ENCODE measurements around the gene ANGEL2. TPM values are rescaled to one million over a fixed set of nuclear protein-coding genes. Genes with fewer than 3 reads are reported as not detected.
A peak's percentile ranks its signal among the peaks of the same experiment; 100 is the strongest.

Gene ANGEL2
- polyA plus RNA-seq, 4 donors: 30.1 to 49.8 (median 38.3) TPM

DNA sequence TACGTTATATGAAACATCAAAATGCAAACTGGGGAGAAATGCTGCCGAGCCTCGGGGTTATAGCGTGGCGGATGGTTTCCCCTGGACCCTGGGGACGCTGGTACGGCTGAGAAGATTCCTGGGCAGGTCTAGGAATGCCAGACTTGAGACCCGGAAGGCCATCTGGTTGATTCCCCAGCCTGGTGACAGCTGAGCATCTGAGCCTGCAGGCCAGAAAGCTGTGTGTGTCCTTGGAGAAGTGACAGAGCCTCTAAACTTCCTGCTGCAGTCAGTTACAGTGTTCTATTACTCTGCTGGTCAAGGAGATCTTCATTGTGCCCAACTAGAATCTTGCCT is 63.1 kb downstream of the ANGEL2 start:
- no peak for DNase-seq (ENCODE audit: low read depth in 4 of 4, low spot score in 3 of 4)

DNA sequence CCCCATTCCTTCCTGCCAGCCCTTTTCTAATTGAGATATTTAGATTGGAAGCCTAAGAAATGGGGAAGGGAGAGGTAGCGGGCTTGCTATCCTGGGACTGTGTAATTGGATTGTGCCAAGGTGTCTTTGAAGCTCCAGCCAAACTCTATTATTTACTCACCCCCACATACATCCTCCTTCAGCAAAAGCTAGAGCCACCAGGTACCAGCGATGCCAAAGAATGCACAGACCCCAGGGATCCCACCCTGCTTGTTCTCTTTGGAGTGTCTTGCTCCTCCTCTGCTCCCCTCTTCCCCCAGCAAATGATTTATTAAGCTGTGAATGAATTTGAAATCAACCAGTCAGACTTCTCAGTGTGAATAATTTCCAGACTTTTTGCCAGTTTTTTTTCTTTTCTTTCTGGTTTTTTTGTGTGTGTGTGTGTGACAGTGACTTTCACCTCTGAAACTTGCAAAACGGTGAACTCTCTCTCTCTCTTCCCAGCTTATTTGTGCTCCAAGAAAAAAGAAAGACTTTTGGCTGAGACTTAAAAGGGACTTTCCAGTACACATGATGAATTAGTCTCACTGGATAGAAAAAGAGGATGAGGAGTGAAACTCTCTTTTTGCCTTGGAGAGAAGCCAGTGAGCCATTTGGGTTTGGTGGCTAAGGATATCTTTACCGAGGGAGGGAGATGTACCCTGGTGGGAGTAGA is 63.6 kb downstream of the ANGEL2 start:
- DNase-seq (ENCODE audit: low read depth in 4 of 4, low spot score in 3 of 4): no peak

DNA sequence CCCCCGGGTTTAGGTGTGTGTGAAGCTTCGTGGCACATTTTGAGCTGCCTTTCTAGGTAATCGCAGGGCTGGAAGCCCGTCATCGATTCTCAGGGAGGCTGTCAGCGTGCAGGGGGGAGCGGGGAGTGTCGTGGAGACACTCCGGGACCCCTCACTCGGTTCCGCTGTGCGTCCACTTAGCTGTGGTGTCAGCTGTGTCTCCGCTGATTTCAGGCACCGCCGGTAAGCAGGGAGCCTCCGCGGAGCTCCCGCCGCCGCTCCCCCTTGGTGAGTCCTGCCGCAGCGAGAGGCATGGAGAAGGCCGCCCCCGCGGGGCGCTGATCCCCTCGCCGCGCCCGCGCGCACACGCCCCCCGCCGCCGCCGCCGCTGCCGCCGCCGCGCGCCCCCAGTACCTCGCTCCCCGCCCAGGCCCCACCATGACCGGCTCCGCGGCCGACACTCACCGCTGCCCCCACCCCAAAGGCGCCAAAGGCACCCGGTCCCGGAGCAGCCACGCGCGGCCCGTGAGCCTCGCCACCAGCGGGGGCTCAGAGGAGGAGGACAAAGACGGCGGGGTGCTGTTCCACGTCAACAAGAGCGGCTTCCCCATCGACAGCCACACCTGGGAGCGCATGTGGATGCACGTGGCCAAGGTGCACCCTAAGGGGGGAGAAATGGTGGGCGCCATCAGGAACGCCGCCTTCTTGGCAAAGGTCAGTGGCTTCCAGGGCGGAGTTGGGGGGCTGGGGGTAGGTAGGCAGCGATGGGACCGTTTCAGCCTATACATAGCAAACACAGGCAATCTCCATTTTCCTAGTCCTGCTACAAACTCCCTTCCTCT is 64.3 kb downstream of the ANGEL2 start:
- no peak for DNase-seq (ENCODE audit: low read depth in 4 of 4, low spot score in 3 of 4)

DNA sequence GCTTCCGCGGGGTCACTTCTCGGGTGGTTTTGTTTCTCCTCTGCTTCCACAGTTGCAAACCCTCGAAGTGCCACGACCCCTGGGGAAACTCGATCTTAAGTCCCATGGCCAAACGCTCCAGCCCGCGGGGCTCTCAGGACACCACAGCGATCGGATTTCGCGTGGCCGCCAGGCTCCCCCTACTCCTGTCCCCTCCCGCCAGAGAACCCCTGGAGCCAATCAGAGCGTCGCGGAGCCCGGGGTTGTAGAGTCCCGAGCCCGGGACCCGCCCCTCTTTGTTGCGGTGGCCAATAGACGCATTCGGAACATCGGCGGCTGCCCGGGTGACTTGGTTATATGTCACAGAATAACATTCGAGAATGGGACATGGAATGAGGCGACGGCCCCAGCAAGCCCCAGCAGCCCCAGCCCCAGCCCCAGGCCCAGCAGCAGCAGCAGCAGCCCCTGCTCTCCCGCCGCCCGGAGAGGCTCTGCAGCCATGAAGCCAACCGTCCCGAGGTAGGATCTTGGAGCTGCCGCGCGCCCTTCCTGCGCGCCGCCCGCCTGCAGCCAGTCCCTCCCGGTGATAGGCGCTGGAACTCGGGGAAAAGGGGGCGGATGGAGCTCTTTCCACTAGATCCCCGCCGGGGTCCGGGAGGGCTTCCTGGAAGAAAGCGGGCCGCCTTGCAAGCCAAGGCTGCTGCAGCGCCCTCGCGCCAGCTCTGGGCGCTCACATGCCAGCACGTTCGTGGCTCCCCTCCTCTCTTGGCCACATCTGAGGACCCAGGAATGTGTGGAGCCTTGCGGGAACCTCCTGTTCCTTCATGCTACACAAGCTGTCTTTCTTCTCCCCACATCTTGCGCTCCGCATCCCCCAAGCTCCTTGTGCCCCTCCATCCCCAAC is 65.2 kb downstream of the ANGEL2 start, which contains the start of gene VASH2:
TSS of gene VASH2 (plus strand) at position 299 of the 883 bp plus-strand sequence. CDS start 1,002 bp downstream, outside the sequence.
- DNase-seq (ENCODE audit: low read depth in 4 of 4, low spot score in 3 of 4): peak; percentile 78 to 92 (median 82)

DNA sequence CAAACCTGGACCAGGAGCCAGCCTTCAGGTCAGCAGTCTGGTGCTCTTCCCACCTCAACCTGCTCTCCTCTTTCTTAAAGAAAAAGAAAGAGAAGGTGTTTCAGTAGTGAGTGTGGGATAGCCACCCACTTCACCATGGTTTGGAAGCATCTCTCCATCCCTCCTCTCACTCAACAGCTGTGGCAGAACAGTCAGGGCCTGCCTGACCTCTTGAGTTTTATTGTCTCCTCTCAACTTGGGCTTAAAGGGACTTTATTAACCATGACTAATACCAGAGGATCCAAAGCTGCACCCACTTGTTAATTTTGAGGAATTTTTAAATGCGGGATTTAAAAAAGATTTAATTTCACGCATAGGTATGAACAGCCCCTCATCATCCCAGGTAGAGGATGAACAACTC is 65.9 kb downstream of the ANGEL2 start:
- no peak for DNase-seq (ENCODE audit: low read depth in 4 of 4, low spot score in 3 of 4)

DNA sequence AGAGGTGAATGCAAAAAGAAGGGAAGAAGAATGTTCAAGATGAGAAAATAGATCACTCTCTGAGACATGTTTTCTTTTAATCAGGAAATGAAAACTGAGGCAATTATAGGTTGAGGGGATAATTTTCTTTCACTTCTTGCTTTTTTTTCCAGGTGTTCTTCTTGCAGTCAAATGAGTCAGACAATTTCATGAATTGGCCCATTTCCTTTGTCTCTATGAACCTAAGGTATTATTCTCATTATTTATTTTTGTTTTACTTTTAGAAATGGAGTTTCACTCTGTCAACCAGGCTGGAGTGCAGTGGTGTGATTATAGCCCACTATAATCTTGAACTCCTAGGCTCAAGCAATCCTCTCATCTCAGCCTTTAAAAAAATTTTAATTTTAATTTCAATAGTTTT is 68.8 kb downstream of the ANGEL2 start:
- no peak for DNase-seq (ENCODE audit: low read depth in 4 of 4, low spot score in 3 of 4)

DNA sequence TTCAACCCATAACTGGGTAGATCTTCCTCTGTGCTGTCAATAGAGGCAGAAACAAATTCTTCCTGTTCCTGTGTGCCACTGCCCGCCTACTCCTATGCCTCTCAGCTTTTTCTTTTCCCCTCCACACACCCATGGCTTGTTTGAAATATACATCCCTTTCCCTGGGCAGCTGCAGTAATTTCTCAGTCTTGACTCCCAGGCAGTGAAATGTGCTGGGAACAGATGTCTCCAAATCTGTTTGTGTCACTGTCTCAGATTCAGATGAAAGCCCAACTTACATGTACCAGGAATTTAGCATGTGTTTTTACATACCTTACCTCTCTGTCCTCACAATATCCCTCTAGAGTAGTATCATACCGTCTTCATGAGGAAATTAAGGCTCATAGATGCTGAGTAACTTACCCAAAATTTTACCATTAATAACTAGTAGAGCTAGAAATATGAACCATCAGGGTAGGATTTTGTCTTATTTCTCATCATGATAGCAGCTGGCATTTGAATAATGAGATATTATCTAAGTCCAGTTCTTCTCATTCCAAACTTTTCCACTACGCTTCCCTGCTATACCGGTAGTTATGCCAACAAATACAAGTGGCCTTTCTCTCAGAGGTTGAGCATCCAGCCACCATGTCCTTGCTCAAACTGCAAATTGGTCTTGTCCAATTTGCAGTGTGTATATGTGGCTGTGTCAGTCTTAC is 70.1 kb downstream of the ANGEL2 start:
- DNase-seq (ENCODE audit: low read depth in 4 of 4, low spot score in 3 of 4): no peak

DNA sequence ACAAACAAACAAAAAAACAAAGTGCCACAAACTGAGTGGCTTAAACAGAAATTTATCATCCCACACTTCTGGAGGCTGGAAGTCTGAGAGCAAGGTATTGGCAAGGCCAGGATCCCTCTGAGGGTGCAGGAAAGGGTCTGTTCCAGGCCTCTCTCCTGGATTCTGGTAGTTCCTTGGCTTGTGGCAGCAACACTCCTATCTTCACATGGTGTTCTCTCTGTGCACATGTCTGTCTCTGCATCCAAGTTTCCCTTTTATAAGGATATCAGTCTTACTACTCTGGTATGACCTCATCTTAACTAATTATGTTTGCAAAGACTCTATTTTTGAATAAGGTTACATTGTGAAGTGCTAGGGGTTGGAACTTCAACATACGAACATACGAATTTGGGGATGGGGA is 70.6 kb downstream of the ANGEL2 start:
- DNase-seq (ENCODE audit: low read depth in 4 of 4, low spot score in 3 of 4): no peak

DNA sequence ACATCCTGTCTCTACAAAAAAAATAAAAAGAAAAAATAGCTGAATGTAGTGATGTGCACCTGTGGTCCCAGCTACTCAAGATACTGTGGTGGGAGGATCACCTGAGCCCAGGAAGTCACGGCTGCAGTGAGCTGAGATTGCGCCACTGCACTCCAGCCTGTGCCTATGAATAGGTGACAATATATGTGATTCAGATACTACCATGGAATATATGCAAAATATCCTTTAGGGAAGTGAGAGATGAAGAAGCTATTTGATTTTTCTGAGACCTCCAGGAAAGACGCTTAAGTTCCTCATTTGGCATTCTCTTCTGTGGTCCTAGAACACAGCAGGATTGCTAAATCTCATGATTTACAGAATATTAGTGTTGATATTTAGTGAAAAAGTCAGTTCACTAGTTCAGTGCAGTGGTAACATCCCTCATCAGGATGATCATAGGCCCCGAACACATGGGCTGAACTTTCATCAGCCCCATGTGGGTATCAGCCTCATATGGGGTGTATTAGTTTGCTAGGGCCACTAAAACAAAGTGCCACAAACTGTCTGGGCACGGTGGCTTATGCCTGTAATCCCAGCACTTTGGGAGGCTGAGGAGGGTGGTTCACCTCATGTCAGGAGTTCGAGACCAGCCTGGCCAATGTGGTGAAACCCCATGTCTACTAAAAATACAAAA is 71.3 kb downstream of the ANGEL2 start:
- no peak for DNase-seq (ENCODE audit: low read depth in 4 of 4, low spot score in 3 of 4)

DNA sequence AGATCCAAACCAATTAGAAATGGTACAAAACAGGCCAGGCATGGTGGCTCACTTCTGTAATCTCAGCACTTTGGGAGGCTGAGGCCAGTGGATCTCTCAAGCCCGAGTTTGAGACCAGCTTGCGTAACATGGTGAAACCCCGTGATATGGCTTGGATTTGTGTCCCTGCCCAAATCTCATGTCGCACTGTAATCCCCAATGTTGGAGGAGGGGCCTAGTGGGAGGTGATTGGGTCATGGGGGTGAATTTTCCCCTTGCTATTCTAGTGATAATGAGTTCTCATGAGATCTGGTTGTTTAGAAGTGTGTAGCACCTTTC is 72.3 kb downstream of the ANGEL2 start:
- DNase-seq (ENCODE audit: low read depth in 4 of 4, low spot score in 3 of 4): no peak

DNA sequence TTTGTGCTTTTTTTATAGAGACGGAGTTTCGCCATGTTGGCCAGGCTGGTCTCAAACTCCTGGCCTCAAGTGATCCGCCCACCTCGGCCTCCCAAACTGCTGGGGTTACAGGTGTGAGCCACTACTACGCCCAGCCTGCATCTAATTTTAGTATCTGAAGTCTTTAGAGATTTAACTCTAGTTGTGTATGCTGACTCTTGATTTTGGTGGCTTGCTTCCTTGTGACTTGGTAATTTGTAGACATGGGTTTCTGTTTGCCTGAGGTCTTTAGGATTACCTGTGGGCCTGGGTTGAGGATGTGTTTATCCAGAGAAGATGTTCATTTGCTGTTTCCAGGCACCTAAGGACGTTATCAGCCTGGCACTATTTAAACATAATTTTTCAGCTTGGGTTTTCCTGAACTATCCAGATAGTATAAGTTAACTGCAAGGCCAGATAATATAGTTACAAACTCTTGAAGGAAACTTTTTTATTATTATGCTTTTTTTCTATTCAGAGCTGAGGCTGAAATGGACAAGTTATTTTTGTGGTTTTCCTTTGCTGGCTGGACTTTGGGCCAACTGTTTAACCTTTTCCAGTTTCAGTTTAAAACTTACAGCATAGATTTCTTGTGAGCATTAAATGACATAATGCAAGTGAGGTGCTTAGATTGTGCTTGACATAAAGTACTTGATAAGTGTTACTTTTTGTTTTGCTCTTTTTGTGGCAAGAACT is 72.8 kb downstream of the ANGEL2 start:
- no peak for DNase-seq (ENCODE audit: low read depth in 4 of 4, low spot score in 3 of 4)

Other genes starting within 250 kb of the ANGEL2 start
- 10 to 100 TPM; 41.2 to 53.3 (median 43.9) TPM for gene NSL1, start 224.1 kb downstream of the ANGEL2 start, polyA plus RNA-seq (ENCODE audit: insufficient read length in 4 of 4)
- gene TATDN3, start 224.0 kb downstream of the ANGEL2 start, polyA plus RNA-seq (ENCODE audit: insufficient read length in 4 of 4): 10 to 100 TPM; 13.0 to 21.1 (median 19.8) TPM
- 1 to 10 TPM in 1 of 4 donors, under 1 TPM in 2, not detected in 1; 0.36 to 1.6 (median 0.55) TPM for gene SPATA45, start 168.2 kb downstream of the ANGEL2 start, polyA plus RNA-seq (ENCODE audit: insufficient read length in 4 of 4)
- gene FLVCR1, start 157.6 kb downstream of the ANGEL2 start, polyA plus RNA-seq (ENCODE audit: insufficient read length in 4 of 4): 10 to 100 TPM; 14.7 to 30.8 (median 24.0) TPM
- 10 to 100 TPM; 21.8 to 39.1 (median 28.9) TPM for gene VASH2, start 65.3 kb downstream of the ANGEL2 start, polyA plus RNA-seq (ENCODE audit: insufficient read length in 4 of 4)
- gene RPS6KC1, start 35.4 kb upstream of the ANGEL2 start, polyA plus RNA-seq (ENCODE audit: insufficient read length in 4 of 4): 10 to 100 TPM; 19.8 to 29.8 (median 27.3) TPM

Data from left renal pelvis (tissue), 4 donors.